Amniotic stem cell (primary cell): ENCODE results near the gene STUM.

Experiments used
- DNase-seq: peaks from one replicate; lab custom pipeline; 2025; lab: John Stamatoyannopoulos, UW

The STUM gene

DNA sequence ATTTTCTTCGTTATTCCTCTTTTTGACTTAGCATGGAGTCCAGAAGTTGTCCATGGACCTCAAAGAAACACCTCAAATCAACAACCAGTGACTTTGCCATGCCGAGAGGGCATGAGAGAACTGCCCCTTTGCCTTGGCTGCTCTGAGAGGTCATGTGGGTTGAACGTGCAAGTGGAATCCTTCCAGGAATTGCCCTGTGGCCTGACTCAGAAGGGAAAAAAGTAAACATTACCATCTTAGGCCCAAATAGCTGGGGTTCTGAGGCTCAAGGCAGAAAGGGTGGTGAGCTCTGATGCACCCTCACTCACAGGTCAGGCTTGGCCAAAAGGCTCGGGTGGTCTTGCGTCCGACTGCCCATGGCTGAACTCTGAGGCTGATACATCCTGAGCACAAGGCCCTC lies 15.1 kb downstream of the STUM start:
- no peak for DNase-seq

DNA sequence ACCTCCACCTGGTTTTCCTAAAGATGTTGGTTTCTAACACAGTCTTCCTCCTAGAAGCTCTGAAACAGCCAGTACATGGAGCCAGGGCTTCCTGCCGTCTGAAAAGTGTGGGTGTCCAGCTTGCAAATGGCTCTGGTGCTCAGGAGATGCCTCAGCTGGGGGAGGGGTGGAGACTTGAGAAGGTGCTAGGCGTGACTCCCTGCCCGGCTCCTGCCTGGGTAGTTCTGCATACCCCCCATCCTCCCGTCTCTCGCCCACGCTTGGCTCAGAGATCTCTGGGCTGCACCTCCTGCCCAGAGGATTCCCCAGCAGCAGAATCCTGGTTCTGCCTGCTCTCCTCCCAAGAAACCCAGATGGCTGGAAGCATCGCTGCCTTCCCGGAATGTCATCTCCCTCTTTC lies 16.9 kb downstream of the STUM start:
- no peak for DNase-seq

- no peak for DNase-seq
These were observed 17.7 kb downstream of the STUM start for GRCh38 chr1:226566234-226566633.

GRCh38 chr1:226566760-226567159 lies 18.2 kb downstream of the STUM start:
- DNase-seq = no peak

- no peak for DNase-seq
These were observed 19.7 kb downstream of the STUM start for GRCh38 chr1:226568077-226568831.

- no peak for DNase-seq
These were observed 20.6 kb downstream of the STUM start for GRCh38 chr1:226568975-226569741.

DNA sequence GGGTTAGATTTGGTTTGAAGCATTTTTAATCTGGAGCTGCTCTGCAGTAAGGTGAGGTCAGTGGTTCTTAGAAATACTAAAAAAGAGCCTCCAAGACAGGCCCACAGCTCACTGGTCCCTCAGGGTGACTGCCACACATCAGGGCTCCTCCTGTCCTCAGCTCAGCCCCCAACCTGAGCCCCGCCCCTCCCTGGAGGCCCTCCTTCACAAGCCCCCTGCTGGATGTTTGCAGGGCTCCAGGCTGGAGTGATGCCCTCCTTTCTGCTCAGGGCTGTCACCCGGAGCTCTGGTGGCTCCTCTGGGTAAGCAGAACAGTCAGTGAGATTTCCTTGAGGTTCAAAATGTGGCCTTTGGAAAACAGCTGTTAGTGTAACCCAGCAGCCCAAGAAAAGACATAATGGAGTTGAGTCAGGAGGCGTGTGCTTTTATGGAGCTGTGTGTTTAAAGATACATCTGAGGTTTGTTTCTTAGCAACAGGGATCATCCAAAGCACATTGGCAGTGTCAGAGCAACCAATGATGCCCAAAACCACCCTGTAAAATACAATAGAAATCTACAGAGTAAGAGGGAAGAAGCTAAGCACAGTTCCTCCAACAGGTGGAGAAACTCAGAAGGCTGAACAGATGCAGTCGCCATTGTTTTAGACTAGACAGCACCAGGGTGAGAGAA lies 21.4 kb downstream of the STUM start:
- DNase-seq = no peak

DNA sequence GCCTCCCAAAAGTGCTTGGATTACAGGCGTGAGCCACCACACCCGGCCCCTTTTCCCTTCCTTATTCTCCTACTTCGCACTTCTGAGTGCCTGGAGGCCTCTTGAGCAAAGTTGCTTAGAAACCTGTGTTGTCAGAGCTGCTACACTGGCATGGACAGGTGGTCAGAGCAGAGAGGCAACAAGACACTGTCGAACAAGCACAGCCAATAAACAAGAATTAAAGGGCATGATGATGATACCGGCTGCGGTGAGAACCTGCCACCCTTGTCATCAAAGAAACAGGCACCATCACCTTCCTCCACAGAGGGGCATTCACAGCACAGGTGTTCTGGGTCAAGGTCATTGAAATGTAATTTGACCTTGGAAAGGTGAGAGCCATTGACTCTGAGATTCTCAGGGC lies 23.3 kb downstream of the STUM start:
- DNase-seq = no peak

DNA sequence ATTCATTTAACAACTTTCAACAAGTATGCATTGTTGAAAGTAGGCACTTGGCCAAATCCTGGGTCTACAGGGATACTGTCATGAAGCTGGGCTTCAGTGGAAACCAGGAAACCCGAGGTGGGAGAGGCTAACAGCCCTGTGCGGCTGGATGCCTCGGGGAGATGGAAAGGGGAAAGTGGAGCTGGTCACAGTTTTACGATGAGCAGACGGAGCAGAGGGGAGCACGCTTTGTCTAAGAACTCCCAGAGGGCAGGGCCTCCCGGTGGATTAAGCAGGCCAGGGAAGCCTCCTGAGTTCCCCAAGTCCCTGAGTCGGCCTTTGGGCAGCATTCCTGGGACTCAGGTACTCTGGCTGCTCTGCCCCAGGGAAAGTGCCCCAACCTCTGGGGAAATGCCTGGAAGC lies 23.8 kb downstream of the STUM start:
- DNase-seq = no peak

- DNase-seq = no peak
These were observed 25.5 kb downstream of the STUM start for GRCh38 chr1:226574044-226574443.

DNA sequence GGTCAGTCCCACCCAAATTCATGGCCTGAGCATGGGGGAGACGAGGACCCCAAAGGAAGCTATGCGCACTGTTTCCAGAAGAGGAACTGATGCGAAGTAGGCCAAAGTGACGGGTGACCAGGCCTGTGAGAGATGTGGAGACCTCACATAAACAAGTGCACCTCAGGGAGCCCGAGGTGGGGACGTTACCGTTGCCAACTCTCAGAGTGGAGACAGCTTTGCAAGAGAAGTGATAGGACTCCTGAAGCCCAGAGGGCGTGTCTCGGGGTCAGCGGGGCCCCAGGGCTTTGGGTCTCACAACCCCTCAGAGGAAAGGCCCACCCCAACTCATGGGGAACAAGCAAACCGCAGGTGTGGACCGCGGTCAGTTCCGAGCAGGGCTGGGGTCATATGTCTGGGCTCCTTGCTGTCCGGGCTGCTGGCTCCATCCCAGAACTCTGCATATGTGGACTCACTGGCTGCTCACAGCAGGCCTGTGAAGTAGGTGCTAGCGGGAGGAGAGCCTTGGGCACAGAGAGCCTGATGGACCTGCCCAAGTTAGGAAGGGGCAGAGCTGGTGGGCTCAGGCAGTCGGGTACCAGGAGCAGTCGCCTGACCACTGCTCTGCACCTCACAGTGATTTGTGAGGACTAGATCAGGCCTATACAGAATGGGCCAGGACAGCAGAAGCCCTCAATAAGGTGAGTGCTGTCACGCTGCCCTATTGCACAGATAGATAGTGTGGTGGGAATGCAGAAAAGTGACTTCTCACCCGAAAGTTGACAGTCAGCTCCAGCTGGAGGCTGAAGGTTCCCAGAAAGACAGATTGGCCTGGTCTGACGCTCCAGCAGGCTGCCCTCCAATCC lies 26.2 kb downstream of the STUM start:
- DNase-seq = no peak

DNA sequence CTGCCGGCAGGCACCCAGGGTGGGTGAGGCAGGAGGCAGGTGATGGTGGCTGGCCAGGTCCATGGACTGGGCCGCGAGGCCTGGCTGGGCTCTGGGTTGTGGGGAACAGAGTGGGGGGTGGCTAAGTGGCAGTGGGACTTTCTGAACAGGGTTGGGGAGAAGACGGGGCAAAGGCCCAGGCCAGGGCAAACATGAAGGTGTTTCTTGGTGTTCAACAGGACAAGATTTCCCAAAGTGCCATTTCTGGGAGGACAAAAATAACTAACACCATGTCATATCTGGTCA lies 26.8 kb downstream of the STUM start:
- DNase-seq = no peak

DNA sequence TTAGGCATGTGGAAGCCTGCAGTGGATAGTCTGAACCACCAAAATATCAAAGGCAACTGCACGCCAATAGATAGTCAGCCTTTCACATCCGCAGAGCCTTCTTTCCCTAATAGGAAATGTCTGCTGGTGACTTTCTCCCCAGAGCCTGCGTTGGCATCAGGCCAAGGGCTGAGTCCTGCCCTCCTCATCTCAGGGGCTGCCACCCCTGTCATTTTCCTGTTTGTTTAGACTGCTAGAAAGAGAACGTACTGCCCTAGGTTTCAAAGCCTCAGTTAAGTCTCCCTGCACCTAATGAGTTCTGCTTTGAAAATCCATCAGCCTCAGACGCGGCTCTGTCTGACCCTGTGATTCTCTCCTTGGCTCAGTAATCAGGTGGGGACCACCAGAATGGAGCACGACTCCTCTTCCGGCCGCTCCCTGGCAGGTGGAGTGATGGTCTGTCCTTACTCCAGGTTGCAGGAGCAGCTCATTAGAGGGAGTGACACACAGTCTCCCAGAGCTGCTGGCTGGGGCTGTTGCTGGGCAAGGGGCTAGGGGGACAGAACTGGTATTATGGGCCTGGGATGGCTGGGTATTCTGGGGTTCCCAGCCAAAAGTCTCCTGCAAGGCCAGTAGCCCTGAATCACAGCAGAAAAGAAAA lies 27.3 kb downstream of the STUM start:
- no peak for DNase-seq

GRCh38 chr1:226576601-226577000 lies 28.0 kb downstream of the STUM start:
- no peak for DNase-seq

GRCh38 chr1:226577401-226578180 lies 29.0 kb downstream of the STUM start:
- DNase-seq = no peak

- no peak for DNase-seq
These were observed 30.5 kb downstream of the STUM start for GRCh38 chr1:226578946-226579578.

DNA sequence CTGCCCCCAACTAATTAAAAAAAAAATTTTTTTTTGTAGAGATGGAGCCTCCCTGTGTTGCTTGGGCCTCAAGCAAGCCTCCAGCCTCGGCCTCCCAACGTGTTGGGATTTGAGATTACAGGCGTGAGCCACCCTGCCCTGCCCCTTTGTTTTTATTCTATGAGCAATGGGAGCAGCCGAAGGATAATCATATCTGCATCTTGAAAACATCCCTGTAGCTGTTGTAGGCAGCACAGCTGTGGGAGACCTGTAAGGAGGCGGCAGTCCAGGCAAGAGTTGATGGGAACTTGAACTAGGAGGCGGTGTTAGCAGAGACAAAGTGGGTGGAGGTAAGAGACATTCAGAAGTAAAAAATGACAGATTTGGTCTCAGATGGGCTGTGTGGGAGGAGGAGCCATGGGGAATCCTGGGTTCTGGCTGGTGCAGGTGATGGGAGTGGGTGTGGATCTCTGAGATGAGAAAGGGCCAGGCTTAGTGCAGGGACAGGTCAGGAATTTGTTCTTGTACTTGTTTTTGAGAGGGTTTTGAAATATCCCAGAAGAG lies 31.3 kb downstream of the STUM start:
- DNase-seq = no peak

- DNase-seq = no peak
These were observed 32.2 kb downstream of the STUM start for GRCh38 chr1:226580625-226581270.

DNA sequence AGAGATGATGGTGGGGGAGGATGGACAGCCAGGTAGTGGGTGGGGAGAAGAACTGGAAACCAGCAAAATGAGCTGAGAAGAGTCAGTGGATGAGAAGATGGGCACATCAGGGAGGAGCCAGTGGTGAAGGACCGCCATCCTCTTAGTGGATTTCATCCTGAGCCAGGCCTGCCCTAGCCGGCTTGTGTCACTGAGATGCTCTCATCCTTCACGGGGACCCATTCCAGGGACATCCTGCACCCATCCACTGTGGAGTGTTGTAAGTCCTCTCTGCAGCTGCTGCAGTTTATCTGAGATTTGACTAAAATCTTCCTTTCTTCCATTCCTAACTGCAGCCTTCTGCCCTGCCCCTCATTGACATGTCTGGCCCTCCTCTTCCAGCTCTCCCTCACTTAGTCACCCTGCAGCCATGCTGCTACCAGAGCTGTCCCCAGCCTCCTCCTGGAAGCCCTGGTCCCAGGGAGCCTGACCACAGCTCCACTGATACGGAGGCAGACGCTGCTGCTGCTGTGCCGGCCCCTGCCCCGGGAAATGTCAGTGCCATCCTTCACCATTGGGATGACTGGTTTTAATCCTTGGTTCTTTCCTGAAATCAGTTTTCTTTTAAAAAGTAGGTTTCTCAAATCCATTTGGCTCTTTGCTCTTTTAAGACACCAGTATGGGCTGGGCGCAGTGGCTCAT lies 33.2 kb downstream of the STUM start:
- DNase-seq = no peak
